Pancreas (tissue), 10 donors: ENCODE data around the gene UBE2L6. TPM values are rescaled to one million over a fixed set of nuclear protein-coding genes. Genes with fewer than 3 reads are reported as not detected.

Experiments used
- ATAC-seq, 4 donors: fragments of 200-7000 bp; cut with Tn5 transposase; one replicate each; pipeline versions ENCODE4 v1.8.0 to v1.9.1; 2020; ENCODE audit warnings: mild to moderate bottlenecking in 4 of 4, moderate library complexity in 4 of 4
- DNase-seq, 6 donors: peaks; one replicate each; pipeline ENCODE4 v3.0.0-alpha.2; 2020
- FAIRE-seq: peaks from 2 replicates; lab custom pipeline; 2012; peaks lifted over from hg19 to GRCh38; lab: Jason Lieb, UNC
- H3K27ac ChIP-seq, 4 donors: fragments of 200-600 bp; sonication (generic); 1 replicate in 3 of 4; 2 replicates in 1 of 4; pipeline versions ENCODE4 v1.5.0 to v1.8.0; 2020
- H3K27me3 ChIP-seq, 4 donors: fragments of 200-600 bp; one replicate each; pipeline ENCODE4 v1.8.0; 2021
- H3K36me3 ChIP-seq, 3 donors: fragments of 200-600 bp; sonication (generic) in 1 of 3; one replicate each; pipeline versions ENCODE4 v1.5.0 to v1.8.0; 2020 to 2021
- H3K4me1 ChIP-seq, 3 donors: fragments of 200-600 bp; one replicate each; pipeline ENCODE4 v1.8.0; 2021
- H3K4me3 ChIP-seq, 4 donors: fragments of 200-600 bp; sonication (generic) in 2 of 4; one replicate each; pipeline versions ENCODE4 v1.5.0 to v1.8.0; 2020 to 2021
- H3K9me3 ChIP-seq, 4 donors: fragments of 200-600 bp; one replicate each; pipeline ENCODE4 v1.8.0; 2021
- WGBS, 2 donors: extraction: QIAGEN DNeasy Blood & Tissue Kit; methylation state at CpG; one replicate each; pipeline ENCODE4 v1.1.7; 2013; 5-methylcytosine and 5-hydroxymethylcytosine counted together
- intact Hi-C, 3 donors: fragments of 100-400 bp; cut with DNase I; formaldehyde crosslinking; loops; one replicate each; pipeline versions ENCODE4 v1.11.1 to v1.14.2; 2022
- polyA plus RNA-seq, 2 donors: library from polyadenylated mRNA; stranded (reverse); fragments of 200-250 nt; gene quantifications; one replicate each; pipeline ENCODE4 v1.2.3, GENCODE V29; 2013
- total RNA-seq, 6 donors: library from RNA; stranded (reverse); fragmentation: NEBNext Ultra II Directional in 4 of 6; extraction: Animal tissue kit (Norgen Biotek cat#: 25700) in 4 of 6; gene quantifications; one replicate each; pipeline versions ENCODE4 v1.2.1 to v1.2.4, GENCODE V29; 2021 to 2023
- TF ChIP-seq, protein P1 (sequence below), 4 donors: fragments of 200-600 bp; sonication (generic) in 3 of 4; IDR thresholded peaks; one replicate each; pipeline versions ENCODE4 v1.5.0 to v1.8.0; 2021; ENCODE audit warnings: antibody characterized with exemption in 4 of 4
- donor health status: healthy with polysubstance abuse.
- donor health status: DM: no; HTN: no; CAD: no; lungs with moderate emphysema.
- donor health status: DM: no; HTN: no; CAD: no.
- donor health status: control.
- donor health status: control.
- donor health status: Bipolar disorder and iron deficiency.
- donor health status: DM: yes; HTN: yes; CAD: no.
- donor health status: DM: no; HTN: no; CAD: no.
- donor health status: DM: no; HTN: no; CAD: no.
- donor health status: DM: yes; HTN: yes; CAD: no.

UBE2L6 gene
- total and polyA plus RNA-seq, 8 donors: 9.6 to 46.4 (median 12.9) TPM

DNA sequence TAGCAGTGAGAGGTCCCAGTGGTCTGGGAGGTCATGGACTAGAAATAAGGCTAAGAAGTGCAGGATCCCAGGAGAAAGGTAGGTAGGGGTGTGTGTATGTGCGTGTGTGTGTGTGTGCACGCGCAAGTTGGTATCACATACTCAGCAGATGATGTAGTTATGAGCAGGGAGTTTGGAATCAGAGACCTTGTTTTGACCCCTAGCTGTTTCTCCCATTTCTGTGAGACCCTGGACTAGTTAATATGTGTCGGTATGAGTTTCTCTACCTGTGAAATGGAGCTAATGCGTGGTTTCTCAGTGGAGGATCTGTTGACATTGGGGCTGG is 31.3 kb upstream of the UBE2L6 start:
- WGBS, 2 donors: 61 to 68% methylated on average over 5 of the region's 5 CpGs
- H3K4me3 ChIP-seq: peak overlapping the region in 2 of 4 donors; percentile 41 to 52
- H3K36me3 ChIP-seq: no peaks in the 10 kb centered on the region
- intact Hi-C loops: no loop called here
- no peaks in the 10 kb centered on the region for H3K9me3 ChIP-seq
- no peaks in the 10 kb centered on the region for H3K27me3 ChIP-seq
- peak in 2 of 4 donors; percentile 10 to 21 for ATAC-seq
- no peak for DNase-seq
- H3K27ac ChIP-seq: peak overlapping the region in 2 of 4 donors; percentile 78 to 85
- TF ChIP-seq, protein P1, sequence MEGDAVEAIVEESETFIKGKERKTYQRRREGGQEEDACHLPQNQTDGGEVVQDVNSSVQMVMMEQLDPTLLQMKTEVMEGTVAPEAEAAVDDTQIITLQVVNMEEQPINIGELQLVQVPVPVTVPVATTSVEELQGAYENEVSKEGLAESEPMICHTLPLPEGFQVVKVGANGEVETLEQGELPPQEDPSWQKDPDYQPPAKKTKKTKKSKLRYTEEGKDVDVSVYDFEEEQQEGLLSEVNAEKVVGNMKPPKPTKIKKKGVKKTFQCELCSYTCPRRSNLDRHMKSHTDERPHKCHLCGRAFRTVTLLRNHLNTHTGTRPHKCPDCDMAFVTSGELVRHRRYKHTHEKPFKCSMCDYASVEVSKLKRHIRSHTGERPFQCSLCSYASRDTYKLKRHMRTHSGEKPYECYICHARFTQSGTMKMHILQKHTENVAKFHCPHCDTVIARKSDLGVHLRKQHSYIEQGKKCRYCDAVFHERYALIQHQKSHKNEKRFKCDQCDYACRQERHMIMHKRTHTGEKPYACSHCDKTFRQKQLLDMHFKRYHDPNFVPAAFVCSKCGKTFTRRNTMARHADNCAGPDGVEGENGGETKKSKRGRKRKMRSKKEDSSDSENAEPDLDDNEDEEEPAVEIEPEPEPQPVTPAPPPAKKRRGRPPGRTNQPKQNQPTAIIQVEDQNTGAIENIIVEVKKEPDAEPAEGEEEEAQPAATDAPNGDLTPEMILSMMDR (IDR thresholded peaks at IDR 0.05): no peak
- FAIRE-seq: no peak
- H3K4me1 ChIP-seq: no peaks in the 10 kb centered on the region

DNA sequence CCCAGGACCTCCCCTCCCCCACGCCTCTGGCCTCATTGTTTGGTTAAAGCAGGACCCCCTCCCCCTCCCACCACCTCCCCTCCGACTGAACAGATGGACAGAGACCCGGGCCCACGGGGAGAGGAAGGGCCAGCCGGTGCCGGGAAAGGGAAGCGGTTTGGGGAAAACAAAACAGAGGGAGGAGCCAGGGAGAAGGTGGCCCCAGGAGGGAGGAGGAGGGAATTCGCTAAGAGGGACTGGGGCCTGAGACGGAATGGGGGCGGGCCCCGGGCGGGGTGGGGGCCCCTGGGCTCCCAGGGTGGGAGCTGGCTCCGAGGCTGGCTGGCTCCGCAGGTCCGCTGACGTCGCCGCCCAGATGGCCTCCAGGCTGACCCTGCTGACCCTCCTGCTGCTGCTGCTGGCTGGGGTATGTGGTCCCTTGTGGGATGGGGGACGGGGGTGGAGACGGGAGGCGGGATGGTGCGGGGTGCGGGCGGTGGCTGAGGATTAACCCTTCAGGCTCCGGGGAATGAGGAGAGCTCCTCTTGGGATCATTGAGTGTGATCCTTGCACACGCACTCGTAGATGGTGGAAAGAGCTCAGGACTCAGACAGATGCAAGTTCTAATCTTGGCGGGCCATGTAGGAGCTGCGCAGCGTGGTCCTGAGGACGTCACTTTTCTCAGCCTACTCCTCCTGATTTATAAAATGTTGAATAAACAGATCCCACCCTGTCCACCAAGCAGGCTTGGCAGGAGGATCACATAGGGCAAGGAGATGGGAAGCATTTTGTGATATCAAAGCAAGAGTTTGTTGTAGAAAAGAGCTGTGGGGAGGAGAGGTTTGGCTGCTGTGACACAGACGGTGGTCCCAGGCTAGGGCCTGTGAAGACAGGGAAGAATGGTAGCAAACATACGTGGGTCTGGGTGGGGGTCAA is 30.7 kb upstream of the UBE2L6 start:
- Histone ChIP-seq H3K36me3 (no peaks in the 10 kb centered on the region), H3K27me3 (no peaks in the 10 kb centered on the region), H3K4me1 (no peaks in the 10 kb centered on the region), H3K9me3 (no peaks in the 10 kb centered on the region), H3K4me3 (peak overlapping the region; percentile 15 to 52 (median 40)), H3K27ac (peak overlapping the region; percentile 42 to 85 (median 61))
- TF ChIP-seq, protein P1 (IDR thresholded peaks at IDR 0.05): no peak
- peak; percentile 85 to 93 (median 86) for ATAC-seq
- WGBS, 2 donors: 8 to 9% methylated on average over 31 to 33 of the region's 33 CpGs
- peak; percentile 59 to 78 (median 66) for DNase-seq
- FAIRE-seq: no peak
- intact Hi-C loops: no loop called here

DNA sequence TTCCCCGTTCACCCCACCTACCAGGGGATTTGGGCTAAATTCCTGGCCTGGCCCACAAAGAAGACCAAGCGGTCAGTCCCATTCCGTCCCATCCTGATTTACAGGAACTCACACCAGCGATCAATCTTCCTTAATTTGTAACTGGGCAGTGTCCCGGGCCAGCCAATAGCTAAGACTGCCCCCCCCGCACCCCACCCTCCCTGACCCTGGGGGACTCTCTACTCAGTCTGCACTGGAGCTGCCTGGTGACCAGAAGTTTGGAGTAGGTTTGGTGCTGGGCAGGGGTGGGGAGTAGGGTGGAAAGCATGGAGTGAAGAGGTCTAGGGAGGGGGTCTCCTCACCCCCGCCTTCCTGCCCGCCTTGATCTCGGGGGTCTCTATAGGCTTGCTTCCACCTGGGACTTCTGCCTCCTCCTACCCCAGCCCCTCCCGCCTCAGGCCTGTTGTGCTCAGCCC is 30.0 kb upstream of the UBE2L6 start, which contains the start of gene SERPING1:
TSS of gene SERPING1 (plus strand) at position 225 of the 455 bp plus-strand sequence. CDS start 586 bp downstream, outside the sequence.
- no peak for FAIRE-seq
- no peaks in the 10 kb centered on the region for H3K36me3 ChIP-seq
- intact Hi-C loops: no loop called here
- peak; percentile 44 to 63 (median 59) for DNase-seq
- no peaks in the 10 kb centered on the region for H3K9me3 ChIP-seq
- no peaks in the 10 kb centered on the region for H3K4me1 ChIP-seq
- H3K27ac ChIP-seq: peak within 1 kb of the TSS; percentile 42 to 85 (median 61)
- H3K4me3 ChIP-seq: peak within 1 kb of the TSS; percentile 15 to 52 (median 40)
- ATAC-seq: peak; percentile 73 to 83 (median 80)
- H3K27me3 ChIP-seq: no peaks in the 10 kb centered on the region
- 25 to 32% methylated on average over 10 of the region's 10 CpGs for WGBS, 2 donors
- TF ChIP-seq, protein P1 (IDR thresholded peaks at IDR 0.05): no peak

DNA sequence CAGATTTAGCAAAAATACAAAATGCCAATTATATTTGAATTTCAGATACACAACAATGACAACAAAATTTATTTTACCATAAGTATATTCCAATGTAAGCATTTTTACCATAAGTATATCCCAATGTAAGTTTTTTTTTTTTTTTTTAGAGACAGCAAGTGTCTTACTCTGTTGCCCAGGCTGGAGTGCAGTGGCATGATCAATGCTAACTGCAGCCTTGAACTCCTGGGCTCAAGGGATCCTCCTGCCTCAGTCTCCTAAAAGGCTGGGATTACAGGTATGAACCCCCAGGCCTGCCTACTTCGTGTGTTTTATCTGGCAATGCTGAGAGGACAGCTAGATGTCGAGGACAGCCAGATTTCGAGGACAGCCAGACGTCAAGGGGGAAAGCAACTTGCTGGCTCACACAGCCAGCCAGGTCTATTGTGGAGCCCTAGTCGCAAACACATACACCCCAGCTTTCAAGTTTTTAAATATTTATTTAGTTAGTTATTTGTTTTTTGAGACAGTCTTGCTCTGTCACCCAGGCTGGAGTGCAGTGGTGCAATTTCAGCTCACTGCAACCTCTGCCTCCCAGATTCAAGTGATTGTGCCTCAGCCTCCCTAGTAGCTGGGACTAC is 28.9 kb upstream of the UBE2L6 start:
- Histone ChIP-seq H3K36me3 (no peaks in the 10 kb centered on the region), H3K27me3 (no peaks in the 10 kb centered on the region), H3K4me1 (no peaks in the 10 kb centered on the region), H3K4me3 (no peak overlapping the region), H3K9me3 (no peaks in the 10 kb centered on the region), H3K27ac (peak overlapping the region in 2 of 4 donors; percentile 9 to 85)
- TF ChIP-seq, protein P1 (IDR thresholded peaks at IDR 0.05): no peak
- ATAC-seq (no peak), DNase-seq (no peak), FAIRE-seq (no peak)
- intact Hi-C loops: no loop called here
- WGBS, 2 donors: 72 to 79% methylated on average over 5 of the region's 5 CpGs
